MCF 10A (cell line): Measurements from ENCODE around the gene DRGX. TPM values are rescaled to one million over a fixed set of nuclear protein-coding genes. Genes with fewer than 3 reads are reported as not detected.

ENCODE experiments used
- BruUV-seq: library from RNA; stranded (reverse); fragments of 400-500 nt; replicated peaks from 2 replicates; lab custom pipeline; 2021; lab: Mats Ljungman, UMichigan
- CTCF ChIA-PET: fragments of 300-600 bp; sonication (Branson Sonifier 250); formaldehyde crosslinking; extraction: SDS; loops from one replicate; lab custom pipeline; 2021; ENCODE audit warnings: antibody characterized with exemption, inconsistent platforms; lab: Yijun Ruan, JAX
- POLR2A ChIA-PET: fragments of 300-600, 350-650 bp; sonication (Branson Sonifier 250); formaldehyde crosslinking; extraction: SDS; loops from one replicate; lab custom pipeline; 2020; ENCODE audit warnings: antibody characterized with exemption, inconsistent platforms; lab: Yijun Ruan, JAX
- DNase-seq: peaks from one replicate; pipeline ENCODE4 v3.0.0-alpha.2; 2018; ENCODE audit not compliant: unreplicated experiment
- H3K27ac Mint-ChIP-seq: one replicate; pipeline ENCODE4 v1.8.0; 2022; ENCODE audit warnings: mild to moderate bottlenecking, low read depth, mixed read lengths; ENCODE audit not compliant: unreplicated experiment
- H3K27me3 Mint-ChIP-seq: one replicate; pipeline ENCODE4 v1.8.0; 2022; ENCODE audit warnings: mixed read lengths; ENCODE audit not compliant: insufficient read depth, unreplicated experiment
- H3K36me3 Mint-ChIP-seq: one replicate; pipeline ENCODE4 v1.8.0; 2022; ENCODE audit warnings: mild to moderate bottlenecking, moderate library complexity, mixed read lengths; ENCODE audit not compliant: insufficient read depth, unreplicated experiment
- H3K4me1 Mint-ChIP-seq: one replicate; pipeline ENCODE4 v1.8.0; 2022; ENCODE audit warnings: mixed read lengths; ENCODE audit not compliant: insufficient read depth, unreplicated experiment
- H3K4me3 Mint-ChIP-seq: one replicate; pipeline ENCODE4 v1.8.0; 2022; ENCODE audit warnings: mild to moderate bottlenecking, moderate library complexity, mixed read lengths; ENCODE audit not compliant: unreplicated experiment
- H3K9me3 Mint-ChIP-seq: one replicate; pipeline ENCODE4 v1.8.0; 2022; ENCODE audit warnings: mixed read lengths; ENCODE audit not compliant: unreplicated experiment
- intact Hi-C: fragments of 100-400 bp; cut with micrococcal nuclease; formaldehyde crosslinking; loops from 2 replicates; pipeline ENCODE4 v1.14.1; 2022
- total RNA-seq: library from RNA; stranded (reverse); gene quantifications from 2 replicates; pipeline ENCODE4 v1.2.3, GENCODE V29; 2022
- TF ChIP-seq, protein P1 (sequence below): fragments of 200-600 bp; IDR thresholded peaks from one replicate; pipeline ENCODE4 v1.8.0; 2022; ENCODE audit warnings: antibody characterized with exemption, mild to moderate bottlenecking; ENCODE audit not compliant: unreplicated experiment

DRGX gene
- total RNA-seq, 1 experiment from 2014 or later = not detected

DNA sequence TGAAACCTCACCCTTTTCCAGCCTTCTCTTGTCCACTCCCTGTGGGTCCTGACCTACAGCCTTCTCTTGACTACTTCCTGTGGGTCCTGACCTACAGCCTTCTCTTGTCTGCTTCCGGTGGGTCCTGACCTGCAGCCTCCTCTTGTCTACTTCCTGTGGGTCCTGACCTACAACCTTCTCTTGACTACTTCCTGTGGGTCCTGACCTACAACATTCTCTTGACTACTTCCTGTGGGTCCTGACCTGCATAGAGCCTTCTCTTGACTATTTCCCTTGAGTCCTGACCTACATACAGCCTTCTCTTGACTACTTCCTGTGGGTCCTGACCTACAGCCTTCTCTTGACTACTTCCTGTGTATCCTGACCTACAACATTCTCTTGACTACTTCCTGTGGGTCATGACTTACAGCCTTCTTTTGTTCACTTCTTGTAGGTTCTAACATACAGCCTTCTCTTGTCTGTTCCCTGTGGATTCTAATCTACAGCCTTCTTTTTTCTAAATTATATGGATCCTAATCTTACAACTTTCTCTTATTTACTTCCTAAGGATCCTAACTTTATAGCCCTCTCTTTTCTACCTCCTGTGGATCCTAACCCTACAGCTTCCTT is 60.4 kb downstream of the DRGX start:
- BruUV-seq = no TSS peak
- Mint-ChIP-seq H3K36me3 (no peaks in the 10 kb centered on the region), H3K27me3 (peaks cover 51% of the 10 kb centered on the region), H3K4me1 (no peaks in the 10 kb centered on the region), H3K27ac (no peak overlapping the region), H3K9me3 (no peaks in the 10 kb centered on the region), H3K4me3 (no peak overlapping the region)
- DNase-seq = no peak
- CTCF ChIA-PET = no interaction called here
- intact Hi-C loops = no loop called here
- POLR2A ChIA-PET = no interaction called here
- TF ChIP-seq, protein P1, sequence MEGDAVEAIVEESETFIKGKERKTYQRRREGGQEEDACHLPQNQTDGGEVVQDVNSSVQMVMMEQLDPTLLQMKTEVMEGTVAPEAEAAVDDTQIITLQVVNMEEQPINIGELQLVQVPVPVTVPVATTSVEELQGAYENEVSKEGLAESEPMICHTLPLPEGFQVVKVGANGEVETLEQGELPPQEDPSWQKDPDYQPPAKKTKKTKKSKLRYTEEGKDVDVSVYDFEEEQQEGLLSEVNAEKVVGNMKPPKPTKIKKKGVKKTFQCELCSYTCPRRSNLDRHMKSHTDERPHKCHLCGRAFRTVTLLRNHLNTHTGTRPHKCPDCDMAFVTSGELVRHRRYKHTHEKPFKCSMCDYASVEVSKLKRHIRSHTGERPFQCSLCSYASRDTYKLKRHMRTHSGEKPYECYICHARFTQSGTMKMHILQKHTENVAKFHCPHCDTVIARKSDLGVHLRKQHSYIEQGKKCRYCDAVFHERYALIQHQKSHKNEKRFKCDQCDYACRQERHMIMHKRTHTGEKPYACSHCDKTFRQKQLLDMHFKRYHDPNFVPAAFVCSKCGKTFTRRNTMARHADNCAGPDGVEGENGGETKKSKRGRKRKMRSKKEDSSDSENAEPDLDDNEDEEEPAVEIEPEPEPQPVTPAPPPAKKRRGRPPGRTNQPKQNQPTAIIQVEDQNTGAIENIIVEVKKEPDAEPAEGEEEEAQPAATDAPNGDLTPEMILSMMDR = no peak

DNA sequence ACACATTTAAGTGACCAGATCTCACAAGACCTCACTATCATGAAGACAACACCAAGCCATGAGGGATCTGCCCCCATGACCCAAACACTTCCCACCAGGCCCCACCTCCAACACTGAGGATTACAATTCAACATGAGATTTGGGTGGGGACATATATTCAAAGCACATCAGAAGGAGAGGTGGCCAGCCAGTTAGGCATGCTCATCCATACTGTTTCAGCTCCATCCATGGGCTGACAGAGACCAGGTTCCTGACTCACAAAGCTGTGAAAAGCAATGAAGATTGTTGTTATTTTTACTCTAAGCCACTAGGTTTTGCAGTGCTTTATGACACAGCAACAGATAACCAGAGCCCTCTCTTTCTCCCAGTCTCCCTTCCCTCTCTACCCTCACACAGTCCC is 60.9 kb downstream of the DRGX start:
- Mint-ChIP-seq H3K4me1 (no peaks in the 10 kb centered on the region), H3K9me3 (no peaks in the 10 kb centered on the region), H3K27me3 (peaks cover 56% of the 10 kb centered on the region), H3K4me3 (no peak overlapping the region), H3K27ac (no peak overlapping the region), H3K36me3 (no peaks in the 10 kb centered on the region)
- BruUV-seq = no TSS peak
- ChIA-PET POLR2A (no interaction called here), CTCF (no interaction called here)
- intact Hi-C loops = no loop called here
- DNase-seq = no peak
- TF ChIP-seq, protein P1 = no peak

DNA sequence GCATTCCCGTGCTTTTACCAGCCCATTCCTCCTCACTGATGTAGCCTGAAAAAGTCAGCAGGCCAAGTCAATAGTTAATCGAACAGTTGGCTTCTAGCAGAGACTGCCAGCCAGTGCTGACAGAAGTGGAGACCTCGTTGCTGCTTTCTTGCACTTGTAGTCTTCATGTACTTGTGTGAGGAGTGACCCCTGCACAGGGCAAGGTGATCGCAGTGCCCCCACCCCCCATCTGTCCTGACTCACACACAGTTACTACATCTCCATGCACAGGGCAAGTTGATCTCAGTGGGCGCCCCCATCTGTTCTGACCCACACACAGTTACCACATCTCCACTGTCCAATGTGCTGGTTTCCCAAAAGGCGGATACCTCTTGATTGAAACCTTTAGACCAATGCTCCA is 62.7 kb downstream of the DRGX start:
- CTCF ChIA-PET = no interaction called here
- H3K27me3 Mint-ChIP-seq = peaks cover 59% of the 10 kb centered on the region
- H3K36me3 Mint-ChIP-seq = no peaks in the 10 kb centered on the region

DNA sequence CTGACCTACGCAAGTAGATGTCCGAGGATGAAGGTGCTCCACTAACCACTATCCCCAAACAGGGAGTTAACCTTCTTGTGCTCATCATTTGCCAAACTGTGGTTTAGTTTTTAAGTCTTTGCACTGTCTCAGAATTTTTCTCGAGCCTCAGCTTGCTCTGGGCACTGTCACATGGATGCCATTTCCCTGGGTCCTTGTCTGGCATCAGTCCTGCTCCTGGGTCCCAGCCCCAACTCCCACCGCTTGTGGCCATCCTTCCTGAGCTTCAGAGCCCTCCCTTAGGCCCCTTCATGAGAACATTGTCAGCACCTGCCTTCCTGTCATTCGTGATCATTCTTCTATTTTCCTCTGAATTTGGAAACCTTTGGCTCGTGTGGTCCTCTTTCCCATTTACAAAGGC is 63.1 kb downstream of the DRGX start:
- BruUV-seq = no TSS peak
- Mint-ChIP-seq H3K36me3 (no peaks in the 10 kb centered on the region), H3K27me3 (peaks cover 59% of the 10 kb centered on the region), H3K9me3 (no peaks in the 10 kb centered on the region), H3K4me1 (peaks cover 6% of the 10 kb centered on the region), H3K4me3 (no peak overlapping the region), H3K27ac (no peak overlapping the region)
- TF ChIP-seq, protein P1 = no peak
- ChIA-PET CTCF (no interaction called here), POLR2A (no interaction called here)
- no peak for DNase-seq
- intact Hi-C loops = no loop called here

More for the DNA sequence above, 62.7 kb downstream of the DRGX start:
- no peak overlapping the region for H3K27ac Mint-ChIP-seq
- peaks cover 6% of the 10 kb centered on the region for H3K4me1 Mint-ChIP-seq
- POLR2A ChIA-PET = no interaction called here
- no peak for DNase-seq
- intact Hi-C loops = no loop called here
- no TSS peak for BruUV-seq
- H3K9me3 Mint-ChIP-seq = no peaks in the 10 kb centered on the region
- TF ChIP-seq, protein P1 = no peak
- no peak overlapping the region for H3K4me3 Mint-ChIP-seq
